GM12878 (cell line): Measurements from ENCODE around the gene CAPN1. TPM values are rescaled to one million over a fixed set of nuclear protein-coding genes. Genes with fewer than 3 reads are reported as not detected.

Experiments used
- BACH1 ChIP-seq: fragments of 450-650 bp; IDR thresholded peaks from 2 replicates; pipeline ENCODE4 v1.6.1; 2017; ENCODE audit warnings: mild to moderate bottlenecking, borderline replicate concordance
- BMI1 ChIP-seq: fragments of 450-650 bp; IDR thresholded peaks from 2 replicates; pipeline ENCODE4 v1.6.1; 2016; ENCODE audit warnings: mild to moderate bottlenecking, moderate library complexity, borderline replicate concordance
- CBFB ChIP-seq: IDR thresholded peaks from 2 replicates; pipeline ENCODE4 v1.6.1; 2016; ENCODE audit warnings: antibody characterized with exemption, low read depth
- CHD4 ChIP-seq: fragments of 200-600 bp; sonication (generic); IDR thresholded peaks from 2 replicates; pipeline ENCODE4 v1.6.1; 2016; ENCODE audit warnings: mild to moderate bottlenecking
- HDAC2 ChIP-seq: fragments of 200-600 bp; sonication (generic); IDR thresholded peaks from 2 replicates; pipeline ENCODE4 v1.6.1; 2017
- HDAC6 ChIP-seq: fragments of 200-600 bp; sonication (generic); IDR thresholded peaks from one replicate; pipeline ENCODE4 v1.8.0; 2017; ENCODE audit warnings: antibody characterized with exemption; ENCODE audit not compliant: unreplicated experiment
- IKZF2 ChIP-seq, 2 experiments: fragments of 450-650 bp; IDR thresholded peaks; 2 replicates each; pipeline ENCODE4 v1.6.1; 2017; ENCODE audit warnings: mild to moderate bottlenecking in 2 of 2, moderate library complexity in 2 of 2
- KDM1A ChIP-seq: fragments of 200-600 bp; sonication (generic); IDR thresholded peaks from 2 replicates; pipeline ENCODE4 v1.6.1; 2016; ENCODE audit warnings: borderline replicate concordance
- MEF2A ChIP-seq: IDR thresholded peaks from 2 replicates; pipeline ENCODE4 v1.6.1; 2011; ENCODE audit warnings: low read depth, mild to moderate bottlenecking, low read length, moderate library complexity; ENCODE audit not compliant: insufficient read depth
- MTA2 ChIP-seq: fragments of 450-650 bp; IDR thresholded peaks from 2 replicates; pipeline ENCODE4 v1.6.1; 2016; ENCODE audit warnings: low read depth, mild to moderate bottlenecking, moderate library complexity
- PML ChIP-seq: IDR thresholded peaks from 2 replicates; pipeline ENCODE4 v1.6.1; 2012; ENCODE audit warnings: low read length, inconsistent platforms
- REST ChIP-seq: IDR thresholded peaks from 2 replicates; pipeline ENCODE4 v1.6.1; 2012; ENCODE audit warnings: mild to moderate bottlenecking, low read depth, low read length
- SMAD1 ChIP-seq: fragments of 450-650 bp; IDR thresholded peaks from 2 replicates; pipeline ENCODE4 v1.6.1; 2018; ENCODE audit warnings: mild to moderate bottlenecking, low read depth; ENCODE audit not compliant: partially characterized antibody
- SMARCA5 ChIP-seq: fragments of 450-650 bp; IDR thresholded peaks from 2 replicates; pipeline ENCODE4 v1.6.1; 2017; ENCODE audit warnings: mild to moderate bottlenecking
- SRF ChIP-seq, 2 experiments: IDR thresholded peaks; 2 replicates each; pipeline ENCODE4 v1.6.1; 2011; ENCODE audit warnings: low read depth in 2 of 2, low read length in 2 of 2, mild to moderate bottlenecking in 1 of 2, moderate library complexity in 1 of 2
- STAT1 ChIP-seq: fragments of 450-650 bp; conservative IDR thresholded peaks from 2 replicates; pipeline ENCODE4 v1.6.1; 2014; ENCODE audit warnings: antibody characterized with exemption, mild to moderate bottlenecking
- TCF3 ChIP-seq: IDR thresholded peaks from 2 replicates; pipeline ENCODE4 v1.6.1; 2012; ENCODE audit warnings: low read depth, mild to moderate bottlenecking, low read length, borderline replicate concordance; ENCODE audit not compliant: insufficient read depth
- USF2 ChIP-seq: IDR thresholded peaks from 2 replicates; pipeline ENCODE4 v1.6.1; 2011; ENCODE audit warnings: low read depth, low read length, improper control_type of control experiment, borderline replicate concordance
- WRNIP1 ChIP-seq: IDR thresholded peaks from 2 replicates; pipeline ENCODE4 v1.6.1; 2011; ENCODE audit warnings: low read depth, low read length, improper control_type of control experiment, borderline replicate concordance
- ZNF217 ChIP-seq: fragments of 450-650 bp; IDR thresholded peaks from 2 replicates; pipeline ENCODE4 v1.6.1; 2017; ENCODE audit warnings: antibody characterized with exemption, mild to moderate bottlenecking
- ZNF622 ChIP-seq: fragments of 450-650 bp; IDR thresholded peaks from 2 replicates; pipeline ENCODE4 v1.6.1; 2017; ENCODE audit warnings: mild to moderate bottlenecking, inconsistent platforms
- polyA plus RNA-seq, 11 experiments: library from polyadenylated mRNA; depleted of rRNA in 4 of 11; unstranded in 6 of 11; stranded (reverse) in 5 of 11; fragments of >200 nt; fragmentation: Nextera tagmentation in 4 of 11; fragmentation: Illumina TruSeq in 1 of 11; extraction: Ambion mirVana in 4 of 11; extraction: Trizol in 1 of 11; gene quantifications; 1 replicate in 1 of 11; 2 replicates in 10 of 11; pipeline versions ENCODE4 v1.2.1 to v1.2.3, GENCODE V29; 2011 to 2016; ENCODE audit warnings: inconsistent platforms in 2 of 11, missing spikeins in 2 of 11, low read depth in 1 of 11
- total RNA-seq, 4 experiments: library from RNA; depleted of rRNA in 3 of 4; stranded (reverse); fragments of >200 nt in 3 of 4; fragmentation: Illumina TruSeq in 1 of 4; extraction: Trizol in 1 of 4; gene quantifications; 2 replicates each; pipeline versions ENCODE4 v1.2.1 to v1.2.3, GENCODE V29; 2013 to 2021
- TF ChIP-seq, protein P1 (sequence below): IDR thresholded peaks from 2 replicates; pipeline ENCODE4 v1.6.1; 2012; ENCODE audit warnings: improper control_type of control experiment, low read depth, low read length; ENCODE audit not compliant: insufficient replicate concordance

Gene CAPN1
- total and polyA plus RNA-seq, 10 of the 15 experiments (the other 5 are each of a cell fraction or from before 2014, with no cell fraction given): 2.2 to 167 (median 77.3) TPM

- TF ChIP-seq CBFB (0 out of 2 replicates have a peak, but pooled peaks have one; percentile 33), REST (no peak), PML (no peak), SMAD1 (no peak), ZNF217 (no peak), HDAC6 (no peak), SRF (IDR thresholded peaks at IDR 0.05; ENCODE audit: low read depth in 2 of 2, low read length in 2 of 2) (no peak), BMI1 (no peak), SMARCA5 (0 out of 2 replicates have a peak, but pooled peaks have one; percentile 11), TCF3 (no peak), KDM1A (no peak), STAT1 (no peak), BACH1 (no peak), IKZF2 (IDR thresholded peaks at IDR 0.05) (peak; percentile 49 to 59; a peak in 3 of 4 replicates), USF2 (no peak), HDAC2 (no peak), MEF2A (no peak), WRNIP1 (no peak), MTA2 (peak; percentile 26; the same call in 1 of the 2 replicates), CHD4 (no peak), ZNF622 (no peak)
- TF ChIP-seq, protein P1, sequence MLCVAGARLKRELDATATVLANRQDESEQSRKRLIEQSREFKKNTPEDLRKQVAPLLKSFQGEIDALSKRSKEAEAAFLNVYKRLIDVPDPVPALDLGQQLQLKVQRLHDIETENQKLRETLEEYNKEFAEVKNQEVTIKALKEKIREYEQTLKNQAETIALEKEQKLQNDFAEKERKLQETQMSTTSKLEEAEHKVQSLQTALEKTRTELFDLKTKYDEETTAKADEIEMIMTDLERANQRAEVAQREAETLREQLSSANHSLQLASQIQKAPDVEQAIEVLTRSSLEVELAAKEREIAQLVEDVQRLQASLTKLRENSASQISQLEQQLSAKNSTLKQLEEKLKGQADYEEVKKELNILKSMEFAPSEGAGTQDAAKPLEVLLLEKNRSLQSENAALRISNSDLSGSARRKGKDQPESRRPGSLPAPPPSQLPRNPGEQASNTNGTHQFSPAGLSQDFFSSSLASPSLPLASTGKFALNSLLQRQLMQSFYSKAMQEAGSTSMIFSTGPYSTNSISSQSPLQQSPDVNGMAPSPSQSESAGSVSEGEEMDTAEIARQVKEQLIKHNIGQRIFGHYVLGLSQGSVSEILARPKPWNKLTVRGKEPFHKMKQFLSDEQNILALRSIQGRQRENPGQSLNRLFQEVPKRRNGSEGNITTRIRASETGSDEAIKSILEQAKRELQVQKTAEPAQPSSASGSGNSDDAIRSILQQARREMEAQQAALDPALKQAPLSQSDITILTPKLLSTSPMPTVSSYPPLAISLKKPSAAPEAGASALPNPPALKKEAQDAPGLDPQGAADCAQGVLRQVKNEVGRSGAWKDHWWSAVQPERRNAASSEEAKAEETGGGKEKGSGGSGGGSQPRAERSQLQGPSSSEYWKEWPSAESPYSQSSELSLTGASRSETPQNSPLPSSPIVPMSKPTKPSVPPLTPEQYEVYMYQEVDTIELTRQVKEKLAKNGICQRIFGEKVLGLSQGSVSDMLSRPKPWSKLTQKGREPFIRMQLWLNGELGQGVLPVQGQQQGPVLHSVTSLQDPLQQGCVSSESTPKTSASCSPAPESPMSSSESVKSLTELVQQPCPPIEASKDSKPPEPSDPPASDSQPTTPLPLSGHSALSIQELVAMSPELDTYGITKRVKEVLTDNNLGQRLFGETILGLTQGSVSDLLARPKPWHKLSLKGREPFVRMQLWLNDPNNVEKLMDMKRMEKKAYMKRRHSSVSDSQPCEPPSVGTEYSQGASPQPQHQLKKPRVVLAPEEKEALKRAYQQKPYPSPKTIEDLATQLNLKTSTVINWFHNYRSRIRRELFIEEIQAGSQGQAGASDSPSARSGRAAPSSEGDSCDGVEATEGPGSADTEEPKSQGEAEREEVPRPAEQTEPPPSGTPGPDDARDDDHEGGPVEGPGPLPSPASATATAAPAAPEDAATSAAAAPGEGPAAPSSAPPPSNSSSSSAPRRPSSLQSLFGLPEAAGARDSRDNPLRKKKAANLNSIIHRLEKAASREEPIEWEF: no peak
These were observed 43.8 kb downstream of the CAPN1 start (continued) for GRCh38 chr11:65225279-65226102.
